Stimulated activated CD8-positive, alpha-beta memory T cell treated with anti-CD3 and anti-CD28 coated beads, Interleukin-12 subunit alpha, Interleukin-12 subunit beta, amount 100 ng/mL, for 1 hour (primary cell): ENCODE results near the gene ARL4C.

ENCODE experiments used
- DNase-seq: peaks from one replicate; pipeline ENCODE4 v3.0.0-alpha.2; 2020; ENCODE audit warnings: low read depth

Gene ARL4C, protein sequence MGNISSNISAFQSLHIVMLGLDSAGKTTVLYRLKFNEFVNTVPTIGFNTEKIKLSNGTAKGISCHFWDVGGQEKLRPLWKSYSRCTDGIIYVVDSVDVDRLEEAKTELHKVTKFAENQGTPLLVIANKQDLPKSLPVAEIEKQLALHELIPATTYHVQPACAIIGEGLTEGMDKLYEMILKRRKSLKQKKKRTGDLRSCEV

GRCh38 chr2:234496835-234497593 lies at the start of gene ARL4C:
Gene ARL4C (minus strand): TSS chr2:234497081. CDS start chr2:234496586, 495 bp downstream.
- DNase-seq: no peak

DNA sequence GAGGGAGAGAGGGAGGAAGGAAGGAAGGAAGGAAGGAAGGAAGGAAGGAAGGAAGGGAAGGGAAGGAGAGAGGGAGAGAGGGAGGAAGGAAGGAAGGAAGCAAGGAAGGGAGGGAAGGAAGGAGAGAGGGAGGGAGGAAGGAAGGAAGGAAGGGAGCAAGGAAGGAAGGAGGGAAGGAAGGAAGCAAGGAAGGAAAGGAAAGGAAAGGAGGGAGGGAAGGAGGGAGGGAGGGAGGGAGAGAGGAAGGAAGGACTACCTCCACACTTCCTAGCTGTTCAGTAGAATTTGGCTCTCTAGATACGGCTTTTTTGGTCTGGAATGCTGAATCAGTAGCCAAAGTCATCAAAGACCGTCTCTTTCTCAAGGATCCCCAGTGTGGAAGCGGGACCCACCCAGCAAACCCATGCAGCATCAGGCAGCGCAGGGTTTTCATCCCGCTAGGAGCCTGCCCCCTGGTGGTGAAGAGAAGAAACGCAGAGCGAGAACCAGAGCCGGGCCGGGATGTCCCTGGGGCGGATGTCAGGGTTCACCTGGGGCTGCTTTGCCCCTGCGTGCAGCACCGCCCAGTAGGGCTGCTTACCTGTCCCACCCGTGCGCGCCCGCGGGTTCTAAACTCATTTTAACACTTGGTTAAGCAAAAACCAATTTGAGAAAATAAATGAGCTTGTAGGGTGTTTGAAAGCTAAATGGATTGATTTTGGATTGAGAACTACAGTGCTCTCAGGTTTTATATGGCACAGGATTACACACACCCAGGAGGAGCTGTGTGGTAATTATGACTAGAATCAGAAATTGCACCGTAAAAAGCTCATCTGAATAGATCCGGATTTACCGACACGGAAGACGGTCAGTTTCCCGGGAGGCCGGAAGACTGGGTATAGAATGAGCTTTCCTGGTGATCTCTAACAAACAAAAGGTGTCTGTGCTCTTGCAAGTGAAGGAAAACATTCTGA lies 48.1 kb upstream of the ARL4C start:
- peak; percentile 68 for DNase-seq

DNA sequence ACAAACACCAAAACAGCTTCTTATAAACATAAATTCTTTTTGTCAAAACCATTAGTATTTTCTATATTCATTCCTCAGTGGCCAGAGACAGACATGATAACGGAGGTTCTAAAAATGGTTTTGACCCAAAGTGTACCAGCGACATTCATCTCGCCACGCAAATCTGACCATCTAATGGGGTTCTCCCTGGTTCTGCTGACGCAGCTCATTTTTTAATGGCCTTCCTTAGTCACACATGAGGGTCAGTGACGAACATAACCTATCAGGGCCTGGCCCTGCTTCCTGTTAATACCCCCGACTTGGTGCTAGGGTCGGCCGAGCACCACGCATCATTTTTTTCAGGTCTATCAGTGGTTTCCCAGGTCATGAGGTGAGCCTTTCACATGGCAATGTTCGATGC lies 45.9 kb upstream of the ARL4C start:
- DNase-seq: no peak

DNA sequence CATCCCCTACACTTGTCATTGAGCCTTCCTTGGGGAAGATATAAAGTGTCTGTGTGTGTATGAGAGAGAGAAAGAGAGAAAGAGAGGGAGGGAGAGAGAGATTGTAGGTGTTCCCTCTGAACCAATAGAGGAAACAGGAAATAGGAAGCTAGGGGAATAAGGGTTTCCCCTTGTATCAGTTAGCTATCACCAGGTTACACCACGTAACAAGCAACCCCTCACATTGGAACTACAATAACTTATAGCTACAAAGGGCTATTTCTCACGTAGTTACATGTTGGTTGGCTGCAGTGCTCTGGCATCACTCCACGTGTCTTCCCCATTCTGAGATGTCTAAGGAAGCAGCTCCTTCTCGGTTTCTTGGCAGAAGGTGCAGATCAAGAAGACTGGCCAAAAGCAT lies 41.0 kb upstream of the ARL4C start:
- no peak for DNase-seq

DNA sequence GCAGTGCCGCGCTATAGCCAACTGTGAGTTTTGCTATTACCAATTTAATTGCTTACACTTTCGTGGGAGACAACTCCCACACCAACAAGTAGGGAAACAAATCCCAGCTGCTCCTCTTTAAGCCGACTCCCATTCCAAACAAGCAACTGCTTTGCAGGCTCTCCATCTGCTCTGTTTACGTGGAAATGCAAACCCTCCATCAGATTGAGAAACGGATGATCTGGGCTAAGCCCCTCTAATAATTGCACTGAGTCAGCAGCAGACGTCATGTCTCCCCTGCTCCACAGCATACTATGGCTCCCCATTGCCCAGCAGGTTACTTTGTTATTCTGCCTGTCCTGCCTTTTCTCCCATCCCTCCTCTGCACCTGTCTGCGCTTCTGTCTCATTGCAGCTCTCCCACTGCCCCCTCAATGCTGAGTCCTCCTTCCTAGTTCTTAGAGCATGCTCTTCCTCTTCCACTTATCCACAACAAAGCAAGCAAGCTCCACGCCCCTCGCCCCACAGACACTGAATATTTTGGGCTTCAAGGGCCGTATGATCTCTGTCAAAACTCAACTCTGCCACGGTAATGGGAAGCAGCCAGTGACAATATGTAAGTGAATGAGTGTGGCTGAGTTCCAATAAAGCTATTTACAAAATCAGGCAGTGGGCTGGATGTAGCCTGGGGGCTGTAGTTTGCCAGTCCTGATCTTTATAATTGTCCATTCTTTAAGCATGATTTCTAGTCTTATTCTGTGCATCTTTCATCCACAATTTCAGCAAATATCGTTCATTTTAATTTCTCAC lies 39.5 kb upstream of the ARL4C start:
- DNase-seq: no peak

DNA sequence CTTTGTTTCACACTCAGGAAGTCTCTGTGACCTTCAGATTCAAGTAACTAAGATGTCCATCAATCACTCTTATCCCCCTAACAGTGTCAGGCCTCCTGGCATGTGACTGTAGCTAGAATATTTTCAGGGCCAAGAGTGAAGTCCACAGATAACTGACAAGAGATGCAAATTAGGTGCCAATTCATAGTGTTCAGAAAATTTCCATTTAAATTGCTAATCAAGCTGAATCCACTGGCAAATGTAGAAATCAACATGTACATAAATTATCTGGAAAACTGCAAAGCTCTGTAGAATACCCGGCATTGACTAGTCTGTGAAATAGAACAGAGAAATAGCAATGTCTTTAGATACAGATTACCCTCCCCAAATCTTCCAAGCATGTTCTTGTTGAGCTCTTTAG lies 38.6 kb upstream of the ARL4C start:
- DNase-seq: no peak

DNA sequence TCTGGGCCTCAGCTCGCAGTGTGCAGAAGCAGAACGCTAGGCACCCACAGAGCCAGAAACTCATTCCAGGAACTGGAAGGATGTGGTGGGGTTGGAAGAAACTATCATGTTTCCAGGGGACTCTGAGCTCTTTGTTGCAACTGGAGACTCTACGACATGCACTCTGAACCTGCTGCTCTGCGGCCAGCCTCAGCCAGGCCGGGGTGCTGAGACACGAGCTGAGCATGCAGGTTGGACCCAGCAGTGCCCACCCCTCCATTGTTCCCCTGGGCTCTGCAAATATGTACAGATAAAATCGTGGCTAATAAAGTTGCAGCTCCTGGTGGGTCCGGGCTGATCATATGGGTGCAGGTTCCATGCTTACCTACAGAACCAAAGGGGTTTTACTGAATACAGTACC lies 37.6 kb upstream of the ARL4C start:
- no peak for DNase-seq

- no peak for DNase-seq
These were observed 36.7 kb upstream of the ARL4C start for GRCh38 chr2:234533626-234534025.

DNA sequence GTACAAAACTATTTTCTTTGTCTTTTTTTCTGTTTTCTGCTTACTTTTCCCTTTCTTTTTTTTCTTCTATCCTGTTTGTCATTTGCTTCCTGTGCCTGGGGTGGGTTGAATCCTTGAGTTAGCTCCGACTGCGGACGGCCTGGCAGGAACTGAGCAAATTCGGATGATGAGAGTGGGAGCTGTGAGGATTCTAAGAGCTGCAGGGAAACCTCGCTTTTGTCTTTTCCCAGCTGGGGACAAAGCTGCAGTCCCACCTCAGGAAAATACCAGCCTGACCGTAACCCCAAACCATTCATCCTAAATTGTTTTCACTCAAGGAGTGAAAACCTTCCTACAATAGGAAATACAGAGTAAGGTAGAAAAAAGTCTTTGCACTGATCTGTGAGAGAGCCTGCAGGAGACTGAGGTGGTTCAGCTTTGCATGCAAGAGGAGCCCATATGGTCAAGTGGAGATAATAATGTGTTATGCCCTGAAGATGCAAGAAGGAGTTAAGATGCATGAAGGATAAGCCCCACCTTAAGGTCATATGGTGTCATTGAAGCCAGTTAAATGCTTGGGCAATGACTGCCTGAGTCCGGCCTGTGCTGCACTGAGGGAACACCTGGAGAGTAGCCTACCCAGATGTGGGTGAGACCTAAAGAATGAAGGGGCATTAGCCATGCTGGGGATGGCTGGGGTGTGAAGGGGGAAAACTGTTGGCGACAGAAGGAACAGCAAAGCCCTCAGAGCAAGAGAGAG lies 31.7 kb upstream of the ARL4C start:
- DNase-seq: no peak

- DNase-seq: no peak
These were observed 29.8 kb upstream of the ARL4C start for GRCh38 chr2:234526711-234527110.

- no peak for DNase-seq
These were observed 24.7 kb upstream of the ARL4C start for GRCh38 chr2:234521536-234521935.

DNA sequence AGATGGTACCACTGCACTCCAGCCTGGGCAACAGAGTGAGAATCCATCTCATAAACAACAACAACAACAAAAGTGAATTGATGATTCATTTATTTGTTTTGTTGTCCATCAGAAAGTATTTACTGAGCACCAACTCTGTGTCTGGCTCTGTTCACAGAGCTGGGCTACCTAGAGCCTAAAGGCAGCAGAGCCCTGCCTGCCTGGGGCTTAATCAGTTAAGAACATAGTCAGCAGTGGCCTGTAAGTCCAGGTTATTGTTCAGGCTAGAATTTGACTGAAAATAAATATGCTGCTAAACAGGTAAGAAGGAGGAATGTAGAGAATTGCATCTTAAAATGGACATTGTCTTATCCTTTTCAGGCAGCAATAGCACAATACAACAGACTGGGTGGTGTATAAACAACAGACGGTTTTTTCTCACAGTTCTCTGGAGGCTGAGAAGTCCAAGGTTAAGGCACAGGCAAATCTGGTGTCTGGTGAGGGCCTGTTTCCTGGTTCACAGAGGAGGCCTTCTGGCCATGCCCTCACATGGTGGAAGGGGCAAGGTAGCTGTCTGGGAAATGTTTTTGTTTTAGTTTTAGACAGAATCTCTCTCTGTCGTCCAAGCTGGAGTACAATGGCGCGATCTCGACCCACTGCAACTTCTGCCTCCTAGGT lies 22.2 kb upstream of the ARL4C start:
- no peak for DNase-seq

- DNase-seq: no peak
These were observed 21.1 kb upstream of the ARL4C start for GRCh38 chr2:234517971-234518370.

DNA sequence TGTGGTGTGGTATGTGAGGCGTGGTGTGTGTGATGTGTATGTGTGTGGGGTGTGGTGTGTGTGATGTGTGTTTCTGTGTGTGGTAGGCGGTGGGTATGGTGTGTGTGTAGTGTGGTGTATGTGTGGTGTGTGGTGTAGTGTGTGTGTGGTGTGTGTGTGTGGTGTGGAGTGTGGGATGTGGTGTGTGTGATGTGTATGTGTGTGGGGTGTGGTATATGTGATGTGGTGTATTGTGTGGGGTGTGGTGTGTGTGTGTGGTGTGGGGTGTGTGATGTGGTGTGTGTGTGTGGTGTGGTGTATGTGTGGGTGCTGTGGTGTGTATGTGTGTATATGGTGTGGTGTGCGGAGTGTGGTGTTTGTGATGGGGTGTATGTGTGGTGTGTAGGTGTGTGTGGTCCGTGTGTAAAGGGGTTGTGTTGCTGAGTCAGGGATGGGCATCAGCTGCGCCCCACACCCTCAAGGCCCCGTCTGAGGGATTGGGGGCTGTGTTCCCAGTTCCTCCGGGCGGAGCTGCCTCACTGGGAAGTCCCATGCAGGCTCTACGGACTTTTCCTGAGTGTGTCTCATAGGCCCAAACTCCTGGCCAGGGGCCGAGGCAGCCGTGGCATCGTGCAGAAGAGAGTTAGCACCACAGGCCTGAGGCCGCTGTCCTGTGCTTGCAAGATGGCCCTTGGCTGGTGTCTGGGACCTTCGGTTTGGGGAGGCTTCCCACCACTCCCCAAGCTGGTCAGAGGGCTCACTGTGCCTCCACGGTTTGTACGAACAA lies 18.2 kb upstream of the ARL4C start:
- no peak for DNase-seq

DNA sequence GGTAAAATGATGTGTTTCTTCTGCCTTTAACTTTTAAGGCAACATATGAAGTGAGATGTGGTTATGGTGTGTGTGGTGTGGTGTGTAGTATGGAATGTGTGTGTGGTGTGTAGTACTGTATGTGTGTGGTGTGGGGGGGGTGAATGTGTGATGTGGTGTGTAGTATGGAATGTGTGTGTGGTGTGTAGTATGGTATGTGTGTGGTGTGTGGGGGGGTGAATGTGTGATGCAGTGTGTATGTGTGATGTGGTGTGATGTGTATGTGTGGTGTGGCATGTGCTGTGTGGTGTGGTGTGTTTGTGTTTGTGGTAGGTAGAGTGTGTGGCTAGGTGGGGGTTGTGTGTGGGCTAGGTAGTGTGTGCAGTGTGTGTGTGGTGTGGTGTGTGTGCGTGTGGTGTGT lies 17.2 kb upstream of the ARL4C start:
- DNase-seq: no peak

- no peak for DNase-seq
These were observed 16.2 kb upstream of the ARL4C start for GRCh38 chr2:234512884-234513669.

DNA sequence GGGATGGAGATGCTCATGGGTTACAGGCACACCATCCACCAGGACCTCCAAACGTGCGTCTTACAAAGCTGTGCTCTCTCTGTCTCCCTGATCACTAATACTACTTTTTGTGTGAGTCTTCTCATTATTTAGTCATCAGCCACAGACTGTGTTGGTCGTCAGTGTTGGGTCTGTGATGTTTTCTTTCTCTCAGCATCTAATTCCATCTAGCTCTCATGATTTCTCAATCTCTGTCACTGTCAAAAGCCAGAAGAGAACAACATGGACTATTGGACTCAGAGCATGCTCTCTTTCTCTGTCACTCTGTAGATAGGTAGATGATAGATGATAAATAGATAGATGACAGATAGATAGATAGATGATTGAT lies 6.0 kb upstream of the ARL4C start:
- no peak for DNase-seq

DNA sequence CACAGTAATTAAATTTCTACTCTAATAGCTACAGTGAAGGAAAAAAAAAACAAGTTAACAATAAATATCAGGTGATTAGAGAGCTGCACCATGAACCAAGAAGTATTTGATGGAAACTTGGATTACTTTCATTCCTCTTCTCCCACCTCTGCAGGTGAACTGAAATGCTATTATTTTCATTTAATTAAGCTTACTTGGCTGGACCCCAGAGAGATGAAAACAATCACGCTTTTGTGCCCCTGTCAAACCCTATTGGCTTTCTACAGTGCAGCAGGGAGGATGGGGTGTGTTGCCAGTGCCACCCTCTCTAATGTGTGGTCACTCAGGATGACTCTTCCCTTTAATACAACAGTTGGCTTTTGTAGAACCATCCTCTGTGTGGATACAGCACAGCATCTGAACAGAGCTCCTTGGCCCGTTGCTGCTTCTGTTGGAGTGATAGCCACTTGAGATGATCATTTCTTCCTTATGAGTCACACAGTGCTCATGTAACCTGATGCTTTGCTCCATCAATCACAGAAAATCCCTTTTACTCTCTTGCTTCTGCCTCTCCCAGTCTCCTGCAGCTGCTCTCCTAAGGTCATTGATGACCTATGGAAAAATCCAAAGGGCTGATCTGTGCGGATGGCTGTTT lies 5.5 kb upstream of the ARL4C start:
- DNase-seq: no peak
